IPS-11a (cell line): ENCODE results near the gene TAL1.

Experiments used
- H3K4me3 ChIP-seq: one replicate; pipeline ENCODE4 v1.5.1; 2013; ENCODE audit warnings: low read depth, low read length, control low read depth

TAL1 gene

GRCh38 chr1:47178020-47178419, 54.0 kb downstream of the TAL1 start:
- no peak overlapping the region for H3K4me3 ChIP-seq

- H3K4me3 ChIP-seq: no peak overlapping the region
Measured at GRCh38 chr1:47175227-47175934, 56.6 kb downstream of the TAL1 start.

GRCh38 chr1:47174656-47175020, 57.4 kb downstream of the TAL1 start:
- H3K4me3 ChIP-seq: no peak overlapping the region

- H3K4me3 ChIP-seq: no peak overlapping the region
Measured at GRCh38 chr1:47172782-47173181, 59.2 kb downstream of the TAL1 start.
